ENCODE measurements around the gene MPP7.

Gene MPP7

GRCh38 chr10:28254290-28254985, 48.4 kb downstream of the MPP7 start:
- Histone ChIP-seq H3K27me3 (ENCODE audit: insufficient read depth, low read length, poor library complexity, severe bottlenecking) (no peaks in the 10 kb centered on the region), H4K20me1 (ENCODE audit: insufficient read depth, low read length, poor library complexity, severe bottlenecking) (no peaks in the 10 kb centered on the region), H3K9me2 (replicated peaks; ENCODE audit: low read depth, low read length) (no peaks in the 10 kb centered on the region), H3K4me2 (ENCODE audit: low read depth, low read length, poor library complexity, severe bottlenecking) (no peak overlapping the region), H3F3A (ENCODE audit: low read depth) (no peaks in the 10 kb centered on the region), H3K4me3 (ENCODE audit: low read length, poor library complexity, severe bottlenecking) (no peak overlapping the region), H3K4me1 (ENCODE audit: insufficient read depth, low read length, poor library complexity, severe bottlenecking) (no peaks in the 10 kb centered on the region), H3K9ac (ENCODE audit: low read depth, low read length, poor library complexity, severe bottlenecking) (no peak overlapping the region), H3K9me3 (ENCODE audit: insufficient read depth, low read depth, low read length) (no peaks in the 10 kb centered on the region), H2AFZ (ENCODE audit: low read length) (no peak overlapping the region), H3K36me3 (ENCODE audit: insufficient read depth, low read length) (no peaks in the 10 kb centered on the region), H3K79me2 (ENCODE audit: insufficient read depth, low read length) (no peaks in the 10 kb centered on the region)
- TF ChIP-seq EZH2phosphoT487 (IDR thresholded peaks at IDR 0.05; ENCODE audit: borderline replicate concordance) (no peak), CTCF (conservative IDR thresholded peaks at IDR 0.05; ENCODE audit: low read length) (no peak)

- no peaks in the 10 kb centered on the region for H3K9me2 ChIP-seq (replicated peaks; ENCODE audit: low read depth, low read length)
- no peaks in the 10 kb centered on the region for H3K79me2 ChIP-seq (ENCODE audit: insufficient read depth, low read length)
- no peak overlapping the region for H3K9ac ChIP-seq (ENCODE audit: low read depth, low read length, poor library complexity, severe bottlenecking)
- H3K4me3 ChIP-seq (ENCODE audit: low read length, poor library complexity, severe bottlenecking): no peak overlapping the region
- H3K27me3 ChIP-seq (ENCODE audit: insufficient read depth, low read length, poor library complexity, severe bottlenecking): no peaks in the 10 kb centered on the region
- no peak overlapping the region for H2AFZ ChIP-seq (ENCODE audit: low read length)
- H4K20me1 ChIP-seq (ENCODE audit: insufficient read depth, low read length, poor library complexity, severe bottlenecking): no peaks in the 10 kb centered on the region
- H3K4me1 ChIP-seq (ENCODE audit: insufficient read depth, low read length, poor library complexity, severe bottlenecking): no peaks in the 10 kb centered on the region
- no peak for TF ChIP-seq CTCF (conservative IDR thresholded peaks at IDR 0.05; ENCODE audit: low read length)
- TF ChIP-seq EZH2phosphoT487 (IDR thresholded peaks at IDR 0.05; ENCODE audit: borderline replicate concordance): no peak
- H3K36me3 ChIP-seq (ENCODE audit: insufficient read depth, low read length): no peaks in the 10 kb centered on the region
- H3F3A ChIP-seq (ENCODE audit: low read depth): no peaks in the 10 kb centered on the region
- no peaks in the 10 kb centered on the region for H3K9me3 ChIP-seq (ENCODE audit: insufficient read depth, low read depth, low read length)
- no peak overlapping the region for H3K4me2 ChIP-seq (ENCODE audit: low read depth, low read length, poor library complexity, severe bottlenecking)
Measured at GRCh38 chr10:28253169-28253785, 49.6 kb downstream of the MPP7 start.
